ENCODE measurements around the gene EPS15.
"Not testable (repeated sequence)": the region's sequence is repeated elsewhere in the genome, so short reads cannot be mapped to it uniquely, and the experiment has no call there.

The EPS15 gene

DNA sequence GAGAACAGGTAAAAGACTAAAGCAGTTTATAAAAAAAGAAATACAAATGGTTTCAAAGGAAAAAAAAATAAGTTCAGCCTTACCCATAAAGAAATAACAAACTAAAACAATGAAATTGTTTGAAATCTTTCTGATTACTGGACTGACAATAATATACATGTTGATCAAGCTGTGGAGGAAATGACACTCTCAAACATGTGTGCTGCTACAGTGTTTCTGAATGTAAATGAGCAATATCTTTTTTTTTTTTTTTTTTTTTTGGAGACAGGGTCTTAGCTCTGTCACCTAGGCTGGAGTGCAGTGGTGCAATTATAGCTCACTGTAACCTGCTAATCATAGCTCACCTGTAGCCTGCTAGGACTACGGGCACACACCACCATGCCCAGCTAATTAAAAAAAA, 6.5 kb downstream of the EPS15 start:
- TF ChIP-seq, protein P1, sequence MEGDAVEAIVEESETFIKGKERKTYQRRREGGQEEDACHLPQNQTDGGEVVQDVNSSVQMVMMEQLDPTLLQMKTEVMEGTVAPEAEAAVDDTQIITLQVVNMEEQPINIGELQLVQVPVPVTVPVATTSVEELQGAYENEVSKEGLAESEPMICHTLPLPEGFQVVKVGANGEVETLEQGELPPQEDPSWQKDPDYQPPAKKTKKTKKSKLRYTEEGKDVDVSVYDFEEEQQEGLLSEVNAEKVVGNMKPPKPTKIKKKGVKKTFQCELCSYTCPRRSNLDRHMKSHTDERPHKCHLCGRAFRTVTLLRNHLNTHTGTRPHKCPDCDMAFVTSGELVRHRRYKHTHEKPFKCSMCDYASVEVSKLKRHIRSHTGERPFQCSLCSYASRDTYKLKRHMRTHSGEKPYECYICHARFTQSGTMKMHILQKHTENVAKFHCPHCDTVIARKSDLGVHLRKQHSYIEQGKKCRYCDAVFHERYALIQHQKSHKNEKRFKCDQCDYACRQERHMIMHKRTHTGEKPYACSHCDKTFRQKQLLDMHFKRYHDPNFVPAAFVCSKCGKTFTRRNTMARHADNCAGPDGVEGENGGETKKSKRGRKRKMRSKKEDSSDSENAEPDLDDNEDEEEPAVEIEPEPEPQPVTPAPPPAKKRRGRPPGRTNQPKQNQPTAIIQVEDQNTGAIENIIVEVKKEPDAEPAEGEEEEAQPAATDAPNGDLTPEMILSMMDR (IDR thresholded peaks at IDR 0.05; ENCODE audit: low read depth, low read length) = no peak
- DNase-seq = no peak
- no peaks in the 10 kb centered on the region; the same call in 1 of the 2 replicates for H3K36me3 ChIP-seq
- no peak overlapping the region for H3K27ac ChIP-seq
- H3K4me3 ChIP-seq (ENCODE audit: low read depth, low read length) = no peak overlapping the region
- H3K9me3 ChIP-seq (ENCODE audit: severe bottlenecking) = no peaks in the 10 kb centered on the region
- no peaks in the 10 kb centered on the region for H3K27me3 ChIP-seq (ENCODE audit: insufficient read depth, low read depth, severe bottlenecking)

DNA sequence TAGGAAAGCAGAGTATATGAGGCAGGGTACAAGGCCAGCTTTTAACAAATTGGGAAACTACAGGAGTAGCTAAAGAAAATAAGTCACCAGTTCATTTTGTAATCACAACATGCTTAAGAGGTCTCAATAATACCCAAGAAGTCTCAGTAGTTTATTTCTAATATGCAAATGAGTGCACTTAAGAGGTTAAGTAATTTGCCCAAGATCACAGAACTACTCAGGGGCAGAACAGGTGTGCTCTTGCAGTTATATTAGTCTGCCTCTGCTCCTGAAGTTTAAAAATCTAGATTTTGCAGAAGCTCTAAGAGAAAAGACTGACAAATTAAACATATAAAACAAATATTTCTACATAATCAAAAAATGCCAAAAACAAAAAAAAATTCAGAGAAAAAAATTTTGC, 6.9 kb downstream of the EPS15 start:
- DNase-seq = no peak
- Histone ChIP-seq H3K27ac (no peak overlapping the region), H3K9me3 (ENCODE audit: severe bottlenecking) (no peaks in the 10 kb centered on the region), H3K36me3 (no peaks in the 10 kb centered on the region; the same call in 1 of the 2 replicates), H3K4me3 (ENCODE audit: low read depth, low read length) (no peak overlapping the region), H3K27me3 (ENCODE audit: insufficient read depth, low read depth, severe bottlenecking) (no peaks in the 10 kb centered on the region)
- TF ChIP-seq, protein P1 (IDR thresholded peaks at IDR 0.05; ENCODE audit: low read depth, low read length) = no peak

DNA sequence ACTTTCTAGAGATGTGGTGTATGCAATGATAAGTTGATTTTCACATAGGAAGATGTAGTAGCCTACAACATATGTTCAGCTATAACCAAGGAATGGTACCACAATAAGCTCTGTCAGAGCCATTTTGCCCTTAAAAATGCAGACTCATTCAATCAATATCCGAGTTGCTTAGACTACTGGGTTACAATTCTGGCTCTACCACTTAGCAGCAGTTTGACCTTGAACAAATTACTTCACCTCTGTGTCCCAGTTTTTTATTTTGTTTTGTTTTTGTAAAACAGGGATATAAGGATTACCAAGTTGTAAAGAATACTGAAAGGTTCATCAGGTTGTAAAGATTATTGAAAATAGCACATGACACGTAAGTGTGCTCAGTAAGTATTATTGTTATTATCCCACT, 9.3 kb downstream of the EPS15 start:
- H3K36me3 ChIP-seq = no peaks in the 10 kb centered on the region; the same call in 1 of the 2 replicates
- no peaks in the 10 kb centered on the region for H3K9me3 ChIP-seq (ENCODE audit: severe bottlenecking)
- H3K4me3 ChIP-seq (ENCODE audit: low read depth, low read length) = no peak overlapping the region
- no peak for DNase-seq
- no peaks in the 10 kb centered on the region for H3K27me3 ChIP-seq (ENCODE audit: insufficient read depth, low read depth, severe bottlenecking)
- no peak overlapping the region for H3K27ac ChIP-seq
- TF ChIP-seq, protein P1 (IDR thresholded peaks at IDR 0.05; ENCODE audit: low read depth, low read length) = no peak

DNA sequence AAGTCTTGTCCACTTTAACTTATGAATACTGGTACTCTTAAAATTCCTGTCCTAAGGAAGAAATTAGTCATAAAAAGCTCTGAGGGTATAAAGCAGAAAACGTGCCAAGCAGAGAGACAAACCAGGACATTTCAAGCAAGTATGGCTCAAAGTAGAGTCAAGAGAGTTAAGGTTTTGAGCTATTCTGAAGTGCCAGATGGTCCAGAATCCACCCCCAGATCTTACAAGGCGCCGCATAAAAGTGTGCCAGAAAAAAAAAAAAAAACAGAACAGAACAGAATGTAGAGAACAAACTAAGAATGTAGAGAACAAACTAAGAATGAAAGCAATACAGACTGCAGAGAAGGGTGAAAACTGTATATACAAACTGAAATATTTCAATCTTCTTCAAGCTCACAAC, 12.5 kb downstream of the EPS15 start:
- H3K4me3 ChIP-seq (ENCODE audit: low read depth, low read length) = no peak overlapping the region
- DNase-seq = no peak
- no peaks in the 10 kb centered on the region for H3K9me3 ChIP-seq (ENCODE audit: severe bottlenecking)
- H3K27ac ChIP-seq = no peak overlapping the region
- TF ChIP-seq, protein P1 (IDR thresholded peaks at IDR 0.05; ENCODE audit: low read depth, low read length) = no peak
- no peaks in the 10 kb centered on the region for H3K27me3 ChIP-seq (ENCODE audit: insufficient read depth, low read depth, severe bottlenecking)
- H3K36me3 ChIP-seq = peaks cover 7% of the 10 kb centered on the region

DNA sequence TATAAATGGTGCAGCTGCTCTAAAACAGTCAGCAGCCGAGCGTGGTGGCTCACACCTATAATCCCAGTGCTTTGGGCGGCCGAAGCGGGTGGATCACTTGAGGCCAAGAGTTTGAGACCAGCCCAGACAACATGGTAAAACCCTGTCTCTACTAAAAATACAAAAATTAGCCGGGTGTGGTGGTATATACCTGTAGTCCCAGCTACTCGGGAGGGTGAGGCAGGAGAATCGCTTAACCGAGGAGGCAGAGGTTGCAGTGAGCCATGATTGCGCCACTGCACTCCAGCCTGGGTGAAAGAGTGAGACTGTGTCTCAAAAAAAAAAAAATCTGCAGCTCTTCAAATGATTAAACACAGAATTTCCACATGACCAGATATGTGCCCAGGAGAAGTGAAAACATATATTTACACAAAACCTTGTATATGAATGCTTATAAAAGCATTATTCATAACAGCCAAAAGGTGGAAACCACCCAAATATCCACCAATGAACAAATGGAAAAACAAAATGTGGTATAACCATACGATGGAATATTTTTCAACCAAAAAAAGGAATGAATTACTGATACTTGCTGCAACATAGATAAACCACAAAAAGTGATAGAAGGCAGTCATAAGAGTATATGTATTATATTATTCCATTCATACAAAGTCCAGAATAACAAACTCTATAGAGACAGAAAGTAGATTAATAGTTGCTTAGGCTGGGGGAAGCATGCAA, 14.1 kb downstream of the EPS15 start:
- Histone ChIP-seq H3K4me3 (ENCODE audit: low read depth, low read length) (no peak overlapping the region), H3K36me3 (peaks cover 7% of the 10 kb centered on the region), H3K27me3 (ENCODE audit: insufficient read depth, low read depth, severe bottlenecking) (no peaks in the 10 kb centered on the region), H3K9me3 (ENCODE audit: severe bottlenecking) (no peaks in the 10 kb centered on the region), H3K27ac (no peak overlapping the region)
- TF ChIP-seq, protein P1 (IDR thresholded peaks at IDR 0.05; ENCODE audit: low read depth, low read length) = no peak
- DNase-seq = no peak

DNA sequence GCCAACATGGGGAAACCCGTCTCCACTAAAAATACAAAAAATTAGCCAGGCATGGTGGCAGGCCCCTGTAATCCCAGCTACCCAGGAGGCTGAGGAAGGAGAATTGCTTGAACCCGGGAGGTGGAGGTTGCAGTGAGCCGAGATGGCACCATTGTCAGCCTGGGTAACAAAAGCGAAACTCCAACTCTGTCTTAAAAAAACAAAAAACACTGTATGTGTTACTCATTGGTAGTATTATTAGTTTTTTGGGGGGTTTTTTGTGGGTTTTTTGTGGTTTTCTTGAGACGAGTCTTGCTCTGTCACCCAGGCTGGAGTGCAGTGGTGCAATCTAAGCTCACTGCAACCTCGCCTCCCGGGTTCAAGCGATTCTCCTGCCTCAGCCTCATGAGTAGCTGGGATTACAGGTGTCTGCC, 17.8 kb downstream of the EPS15 start:
- not testable (repeated sequence) for H3K4me3 ChIP-seq (ENCODE audit: low read depth, low read length); H3K27me3 ChIP-seq (ENCODE audit: insufficient read depth, low read depth, severe bottlenecking); DNase-seq; H3K9me3 ChIP-seq (ENCODE audit: severe bottlenecking); H3K27ac ChIP-seq; H3K36me3 ChIP-seq

Measured in WERI-Rb-1 (cell line).